Endodermal cell (in vitro differentiated cells): Measurements from ENCODE around the gene IGF2R. TPM values are rescaled to one million over a fixed set of nuclear protein-coding genes. Genes with fewer than 3 reads are reported as not detected.

Source experiments
- DNase-seq: peaks from one replicate; pipeline ENCODE4 v3.0.0-alpha.2; 2017
- H3K27ac ChIP-seq: 2 replicates; pipeline ENCODE4 v1.5.1; 2013; ENCODE audit warnings: mild to moderate bottlenecking, low read depth, low read length, moderate library complexity
- H3K27me3 ChIP-seq: 2 replicates; pipeline ENCODE4 v1.6.1; 2013; ENCODE audit warnings: mild to moderate bottlenecking, low read length, moderate library complexity; ENCODE audit not compliant: insufficient read depth, control insufficient read depth, poor library complexity, severe bottlenecking
- H3K36me3 ChIP-seq: 2 replicates; pipeline ENCODE4 v1.7.0; 2013; ENCODE audit warnings: mild to moderate bottlenecking, low read length, moderate library complexity; ENCODE audit not compliant: control insufficient read depth, insufficient read depth
- H3K4me1 ChIP-seq: one replicate; pipeline ENCODE4 v1.7.0; 2013; ENCODE audit warnings: low read length; ENCODE audit not compliant: control insufficient read depth, insufficient read depth
- H3K4me3 ChIP-seq: 2 replicates; pipeline ENCODE4 v1.5.1; 2013; ENCODE audit warnings: mild to moderate bottlenecking, low read length, moderate library complexity
- H3K9ac ChIP-seq: 2 replicates; pipeline ENCODE4 v1.6.1; 2013; ENCODE audit warnings: mild to moderate bottlenecking, low read length, moderate library complexity; ENCODE audit not compliant: poor library complexity, severe bottlenecking; ENCODE audit errors: extremely low read depth
- H3K9me3 ChIP-seq: 2 replicates; pipeline ENCODE4 v1.6.1; 2013; ENCODE audit warnings: mild to moderate bottlenecking, low read length, moderate library complexity; ENCODE audit not compliant: control insufficient read depth
- H3K27ac Mint-ChIP-seq: 2 replicates; pipeline ENCODE4 v1.8.0; 2020; ENCODE audit warnings: mixed read lengths
- H3K27me3 Mint-ChIP-seq: 2 replicates; pipeline ENCODE4 v1.8.0; 2021; ENCODE audit warnings: mild to moderate bottlenecking, mixed read lengths; ENCODE audit not compliant: insufficient read depth
- H3K36me3 Mint-ChIP-seq: 2 replicates; pipeline ENCODE4 v1.8.0; 2020; ENCODE audit warnings: low read depth, mixed read lengths
- H3K4me1 Mint-ChIP-seq: 2 replicates; pipeline ENCODE4 v1.8.0; 2020; ENCODE audit warnings: mixed read lengths
- H3K4me3 Mint-ChIP-seq: 2 replicates; pipeline ENCODE4 v1.8.0; 2020; ENCODE audit warnings: mild to moderate bottlenecking, moderate library complexity, mixed read lengths
- H3K9me3 Mint-ChIP-seq: 2 replicates; pipeline ENCODE4 v1.8.0; 2020; ENCODE audit warnings: mild to moderate bottlenecking, mixed read lengths
- WGBS, 2 experiments: methylation state at CpG; one replicate each; pipeline versions ENCODE4 v1.1.5 to v1.1.7; 2013; ENCODE audit warnings: missing lambda C conversion rate in 2 of 2, mixed read lengths in 1 of 2; ENCODE audit not compliant: insufficient coverage in 1 of 2, insufficient read length in 1 of 2; 5-methylcytosine and 5-hydroxymethylcytosine counted together
- total RNA-seq, 2 donors: library from RNA; stranded (reverse); fragmentation: NEBNext Ultra II Directional in 1 of 2; extraction: Animal tissue kit (Norgen Biotek cat#: 25700) in 1 of 2; gene quantifications; 2 replicates in 1 of 2; 3 replicates in 1 of 2; pipeline ENCODE4 v1.2.1, GENCODE V29; 2021
- TF ChIP-seq, protein P1 (sequence below): fragments of 200-600 bp; sonication (generic); conservative IDR thresholded peaks from 2 replicates; pipeline ENCODE4 v1.5.0; 2021; ENCODE audit warnings: antibody characterized with exemption, mild to moderate bottlenecking

Gene IGF2R
- total RNA-seq, 2 donors from 2014 or later = 103 to 130 TPM

DNA sequence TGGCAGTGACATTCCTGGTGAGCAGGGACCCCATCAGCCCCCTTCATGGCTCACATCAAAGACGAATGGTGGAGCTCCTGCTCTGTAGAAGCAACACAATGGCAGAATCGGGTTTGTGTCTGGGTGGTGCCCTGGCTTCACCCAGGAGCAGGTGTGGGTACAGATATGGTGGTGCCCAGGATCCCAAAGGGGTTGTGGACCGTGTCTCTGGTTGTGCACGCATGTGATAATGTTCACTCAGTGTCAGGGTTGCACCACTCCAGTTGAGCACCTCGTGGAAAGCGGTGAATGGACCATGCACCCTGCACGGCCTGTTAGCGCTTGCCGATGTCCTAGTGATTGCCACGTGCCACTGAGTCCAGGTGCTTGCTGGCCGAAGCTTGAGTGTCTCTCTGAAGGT is 63.0 kb downstream of the IGF2R start:
- no peak overlapping the region for H3K27ac ChIP-seq
- Mint-ChIP-seq H3K27me3 (no peaks in the 10 kb centered on the region), H3K4me1 (no peaks in the 10 kb centered on the region), H3K36me3 (peaks cover 90% of the 10 kb centered on the region), H3K27ac (peak overlapping the region; percentile 6), H3K9me3 (no peaks in the 10 kb centered on the region), H3K4me3 (no peak overlapping the region)
- H3K9ac ChIP-seq = no peak overlapping the region
- 94 to 95% methylated on average over 9 to 11 of the region's 11 CpGs for WGBS, 2 experiments
- no peaks in the 10 kb centered on the region for H3K9me3 ChIP-seq
- peaks cover 79% of the 10 kb centered on the region for H3K36me3 ChIP-seq
- no peak overlapping the region for H3K4me3 ChIP-seq
- no peaks in the 10 kb centered on the region for H3K27me3 ChIP-seq
- TF ChIP-seq, protein P1, sequence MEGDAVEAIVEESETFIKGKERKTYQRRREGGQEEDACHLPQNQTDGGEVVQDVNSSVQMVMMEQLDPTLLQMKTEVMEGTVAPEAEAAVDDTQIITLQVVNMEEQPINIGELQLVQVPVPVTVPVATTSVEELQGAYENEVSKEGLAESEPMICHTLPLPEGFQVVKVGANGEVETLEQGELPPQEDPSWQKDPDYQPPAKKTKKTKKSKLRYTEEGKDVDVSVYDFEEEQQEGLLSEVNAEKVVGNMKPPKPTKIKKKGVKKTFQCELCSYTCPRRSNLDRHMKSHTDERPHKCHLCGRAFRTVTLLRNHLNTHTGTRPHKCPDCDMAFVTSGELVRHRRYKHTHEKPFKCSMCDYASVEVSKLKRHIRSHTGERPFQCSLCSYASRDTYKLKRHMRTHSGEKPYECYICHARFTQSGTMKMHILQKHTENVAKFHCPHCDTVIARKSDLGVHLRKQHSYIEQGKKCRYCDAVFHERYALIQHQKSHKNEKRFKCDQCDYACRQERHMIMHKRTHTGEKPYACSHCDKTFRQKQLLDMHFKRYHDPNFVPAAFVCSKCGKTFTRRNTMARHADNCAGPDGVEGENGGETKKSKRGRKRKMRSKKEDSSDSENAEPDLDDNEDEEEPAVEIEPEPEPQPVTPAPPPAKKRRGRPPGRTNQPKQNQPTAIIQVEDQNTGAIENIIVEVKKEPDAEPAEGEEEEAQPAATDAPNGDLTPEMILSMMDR = no peak
- no peak for DNase-seq
- no peaks in the 10 kb centered on the region for H3K4me1 ChIP-seq

DNA sequence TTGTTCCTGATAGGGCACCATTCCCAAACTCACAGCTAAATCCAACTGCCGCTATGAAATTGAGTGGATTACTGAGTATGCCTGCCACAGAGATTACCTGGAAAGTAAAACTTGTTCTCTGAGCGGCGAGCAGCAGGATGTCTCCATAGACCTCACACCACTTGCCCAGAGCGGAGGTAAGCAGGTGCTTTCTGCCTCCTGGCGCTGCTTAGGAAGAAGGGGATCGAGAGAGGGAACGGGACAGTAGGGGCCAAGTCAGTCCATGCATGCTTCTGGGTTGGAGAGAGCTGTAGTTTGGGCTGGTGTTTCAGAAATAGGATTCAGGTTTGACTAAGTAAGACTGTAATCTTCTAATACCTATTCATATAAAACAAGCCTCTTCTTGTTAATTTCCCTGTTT is 63.7 kb downstream of the IGF2R start:
- peaks cover 72% of the 10 kb centered on the region for H3K36me3 ChIP-seq
- Mint-ChIP-seq H3K9me3 (no peaks in the 10 kb centered on the region), H3K4me3 (no peak overlapping the region), H3K4me1 (no peaks in the 10 kb centered on the region), H3K36me3 (peaks cover 83% of the 10 kb centered on the region), H3K27me3 (no peaks in the 10 kb centered on the region), H3K27ac (peak overlapping the region; percentile 27)
- no peaks in the 10 kb centered on the region for H3K27me3 ChIP-seq
- H3K4me3 ChIP-seq = no peak overlapping the region
- H3K9ac ChIP-seq = no peak overlapping the region
- H3K27ac ChIP-seq = no peak overlapping the region
- TF ChIP-seq, protein P1 = no peak
- H3K9me3 ChIP-seq = no peaks in the 10 kb centered on the region
- no peak for DNase-seq
- H3K4me1 ChIP-seq = no peaks in the 10 kb centered on the region
- WGBS, 2 experiments = 94 to 95% methylated on average over 3 to 7 of the region's 7 CpGs

DNA sequence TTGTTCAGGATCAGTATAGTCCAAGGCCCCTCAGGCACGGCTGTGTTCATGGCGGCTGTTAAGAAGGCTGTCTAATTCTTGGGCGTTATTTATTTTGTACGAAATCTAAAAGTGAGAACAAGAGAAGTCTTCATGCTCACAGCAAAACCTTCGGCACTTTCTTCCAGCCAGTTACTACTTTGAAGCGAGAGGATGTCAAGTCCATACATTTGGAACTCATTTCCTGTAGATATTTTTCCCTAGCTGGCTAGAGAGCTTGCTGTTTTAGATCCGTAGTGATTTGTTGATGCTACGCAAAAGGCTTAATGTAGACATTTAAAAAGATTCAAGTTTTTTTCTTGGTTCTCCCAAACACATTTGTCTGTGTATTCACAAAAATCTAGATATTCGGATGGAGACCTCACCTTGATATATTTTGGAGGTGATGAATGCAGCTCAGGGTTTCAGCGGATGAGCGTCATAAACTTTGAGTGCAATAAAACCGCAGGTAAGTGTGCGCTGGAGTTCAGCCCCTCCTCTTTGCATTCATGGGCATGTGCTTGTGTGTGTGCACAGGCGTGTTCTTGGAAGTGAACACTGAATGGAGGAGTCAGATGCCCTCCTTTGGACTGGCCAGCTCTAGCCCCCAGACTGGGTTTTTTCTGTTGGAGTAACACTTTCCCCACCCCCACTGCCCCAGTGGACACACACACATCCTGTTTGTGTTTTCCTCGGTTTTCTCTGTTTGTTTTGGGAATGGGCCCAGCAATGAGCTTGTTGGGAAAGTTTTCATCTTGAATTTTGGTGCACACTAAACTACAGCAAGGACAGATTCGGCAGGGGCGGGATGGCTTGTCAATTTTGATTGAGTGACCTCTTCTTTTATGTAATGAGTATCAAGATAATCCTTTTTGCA is 65.4 kb downstream of the IGF2R start:
- peak; percentile 24 for DNase-seq
- Mint-ChIP-seq H3K4me1 (no peaks in the 10 kb centered on the region), H3K9me3 (no peaks in the 10 kb centered on the region), H3K36me3 (peaks cover 67% of the 10 kb centered on the region), H3K4me3 (no peak overlapping the region), H3K27me3 (no peaks in the 10 kb centered on the region), H3K27ac (peak overlapping the region; percentile 19)
- TF ChIP-seq, protein P1 = no peak
- 95 to 99% methylated on average over 13 to 17 of the region's 17 CpGs for WGBS, 2 experiments
- no peaks in the 10 kb centered on the region for H3K27me3 ChIP-seq
- no peak overlapping the region for H3K27ac ChIP-seq
- no peaks in the 10 kb centered on the region for H3K9me3 ChIP-seq
- H3K9ac ChIP-seq = no peak overlapping the region
- H3K4me1 ChIP-seq = no peaks in the 10 kb centered on the region
- peaks cover 75% of the 10 kb centered on the region for H3K36me3 ChIP-seq
- no peak overlapping the region for H3K4me3 ChIP-seq
